Cardiac fibroblast (primary cell): ENCODE measurements around the gene RAG2.

Source experiments
- DNase-seq, 2 donors: peaks; one replicate each; pipeline versions ENCODE4 v3.0.0 to v3.0.0-alpha.2; 2010; ENCODE audit warnings: low read depth in 2 of 2
- H3K4me3 ChIP-seq, 2 donors: replicated peaks in 1 of 2; 1 replicate in 1 of 2; 2 replicates in 1 of 2; pipeline ENCODE4 v1.5.1; 2011; ENCODE audit warnings: low read depth in 2 of 2, low read length in 2 of 2, mild to moderate bottlenecking in 2 of 2, moderate library complexity in 1 of 2
- CTCF ChIP-seq: IDR thresholded peaks from one replicate; pipeline ENCODE4 v1.5.1; 2011; ENCODE audit warnings: low read depth, mild to moderate bottlenecking, low read length, inconsistent platforms

The RAG2 gene

DNA sequence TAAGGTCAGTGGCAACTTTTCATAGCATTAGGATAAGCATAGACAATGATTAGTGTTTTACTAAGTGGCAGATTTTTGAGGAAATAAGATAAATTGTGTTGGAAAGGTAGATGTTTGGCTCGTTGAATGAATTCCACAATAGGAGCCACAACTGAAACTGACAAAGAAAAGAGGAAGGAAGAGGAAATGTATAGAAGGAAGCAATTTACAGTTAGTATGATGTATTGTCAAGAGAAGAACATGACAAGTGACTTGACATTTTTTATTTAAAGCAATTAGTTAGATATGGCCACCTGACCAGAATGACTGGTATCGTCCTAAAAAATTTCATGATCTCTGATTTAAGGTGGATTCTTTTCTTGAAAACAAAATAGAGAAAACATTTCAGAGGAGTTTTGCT lies 3.1 kb upstream of the RAG2 start:
- DNase-seq, result no peak
- no peak overlapping the region for H3K4me3 ChIP-seq
- TF ChIP-seq CTCF, result no peak

DNA sequence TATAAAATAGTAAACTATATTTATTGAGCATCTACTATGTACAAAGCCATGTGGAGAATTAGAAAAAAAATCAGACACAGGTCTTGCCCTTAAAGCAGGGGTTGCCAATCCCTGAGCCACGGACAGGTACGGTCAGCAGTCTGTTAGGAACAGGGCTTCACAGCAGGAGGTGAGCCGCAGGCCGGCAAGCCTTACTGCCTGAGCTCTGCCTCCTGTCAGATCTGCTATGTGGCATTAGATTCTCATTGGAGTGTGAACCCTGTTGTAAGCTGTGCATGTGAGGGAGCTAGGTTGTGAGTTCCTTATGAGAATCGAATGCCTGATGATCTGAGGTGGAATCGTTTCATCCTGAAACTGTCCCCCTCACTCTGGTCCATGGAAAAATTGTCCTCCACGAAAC lies 2.1 kb upstream of the RAG2 start:
- no peak for DNase-seq
- no peak overlapping the region for H3K4me3 ChIP-seq
- TF ChIP-seq CTCF, result no peak

DNA sequence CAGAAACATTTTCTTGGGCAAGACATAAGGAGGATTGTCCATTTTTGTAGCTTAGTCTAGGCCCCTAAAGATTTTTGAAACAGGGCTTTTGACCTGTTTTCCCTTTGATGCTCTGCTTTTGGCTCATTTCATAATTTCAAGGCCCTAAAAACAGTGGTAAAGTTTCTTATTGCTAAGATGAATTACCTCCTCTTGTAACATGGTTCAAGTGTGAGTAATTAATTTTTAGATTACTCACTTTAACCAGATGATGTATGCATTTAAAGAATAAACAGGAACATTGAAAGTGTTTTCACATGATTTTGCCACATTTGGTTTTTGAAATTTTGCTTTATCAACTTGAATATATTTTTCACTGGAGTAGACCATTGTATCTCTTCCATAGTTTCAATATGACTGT lies 1.2 kb downstream of the RAG2 start:
- no peak overlapping the region for H3K4me3 ChIP-seq
- no peak for DNase-seq
- TF ChIP-seq CTCF, result no peak

- H3K4me3 ChIP-seq, result peak within 1 kb of the TSS; percentile 80 to 85
- no peak for TF ChIP-seq CTCF
- DNase-seq, result peak; percentile 93
Observed at GRCh38 chr11:36594316-36594989, 3.6 kb downstream of the RAG2 start, which contains the start of gene IFTAP. IFTAP (plus strand) TSS chr11:36594502; CDS start chr11:36610104, 15,602 bp downstream.

GRCh38 chr11:36591433-36591832 lies 6.6 kb downstream of the RAG2 start:
- no peak for DNase-seq
- H3K4me3 ChIP-seq, result no peak overlapping the region
- no peak for TF ChIP-seq CTCF

DNA sequence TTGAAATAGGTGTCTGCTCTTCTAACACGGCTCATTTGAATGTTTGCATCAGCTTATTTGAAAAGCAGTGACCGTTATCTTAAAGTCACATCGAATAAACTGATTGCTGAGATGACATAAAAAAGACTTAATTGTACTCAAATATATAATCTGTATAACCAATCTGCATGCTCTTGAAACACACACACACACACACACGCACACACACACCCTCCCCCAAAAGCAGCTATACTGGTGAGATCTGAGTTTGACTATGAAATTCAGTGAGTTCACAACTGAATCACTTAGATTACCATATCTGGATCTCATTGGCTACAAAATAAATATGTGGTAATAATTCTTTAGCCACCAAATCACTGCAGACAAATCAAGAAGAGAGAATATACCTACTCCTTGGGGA lies 7.5 kb downstream of the RAG2 start:
- DNase-seq, result no peak
- H3K4me3 ChIP-seq, result no peak overlapping the region
- no peak for TF ChIP-seq CTCF

GRCh38 chr11:36588099-36588498 lies 9.9 kb downstream of the RAG2 start:
- TF ChIP-seq CTCF, result no peak
- DNase-seq, result peak in 1 of 2 donors; percentile 3
- H3K4me3 ChIP-seq, result no peak overlapping the region
